ENCODE results near the gene HSD3B7.

HSD3B7 gene

GRCh38 chr16:31022544-31023251 is 37.7 kb downstream of the HSD3B7 start:
- no peak for TF ChIP-seq CTCF (IDR thresholded peaks at IDR 0.05)

GRCh38 chr16:31023252-31023602 is 38.2 kb downstream of the HSD3B7 start:
- no peak for TF ChIP-seq CTCF (IDR thresholded peaks at IDR 0.05)

GRCh38 chr16:31023627-31024226 is 38.7 kb downstream of the HSD3B7 start:
- TF ChIP-seq CTCF (IDR thresholded peaks at IDR 0.05), result no peak

GRCh38 chr16:31025339-31025738 is 40.3 kb downstream of the HSD3B7 start:
- no peak for TF ChIP-seq CTCF (IDR thresholded peaks at IDR 0.05)

GRCh38 chr16:31029272-31029671 is 44.3 kb downstream of the HSD3B7 start:
- TF ChIP-seq CTCF (IDR thresholded peaks at IDR 0.05), result no peak

- no peak for TF ChIP-seq CTCF (IDR thresholded peaks at IDR 0.05)
These were observed 46.3 kb downstream of the HSD3B7 start for GRCh38 chr16:31031276-31031675.

GRCh38 chr16:31032736-31033708 is 48.0 kb downstream of the HSD3B7 start, which contains the start of gene STX4:
Gene STX4, plus strand, starts transcription at chr16:31033558. Its CDS starts 248 bp downstream, at chr16:31033806.
- TF ChIP-seq CTCF (IDR thresholded peaks at IDR 0.05), result no peak

Data from LNCAP (cell line).